Stimulated activated CD4-positive, alpha-beta T cell treated with anti-CD3 and anti-CD28 coated beads, Interleukin-12 subunit alpha, Interleukin-12 subunit beta, amount 100 ng/mL, for 4 hours (primary cell): ENCODE results near the gene SF3B5.
"Not testable (repeated sequence)": the region's sequence is repeated elsewhere in the genome, so short reads cannot be mapped to it uniquely, and the experiment has no call there.

ENCODE experiments used
- DNase-seq: peaks from one replicate; pipeline ENCODE4 v3.0.0-alpha.2; 2020

SF3B5 gene

DNA sequence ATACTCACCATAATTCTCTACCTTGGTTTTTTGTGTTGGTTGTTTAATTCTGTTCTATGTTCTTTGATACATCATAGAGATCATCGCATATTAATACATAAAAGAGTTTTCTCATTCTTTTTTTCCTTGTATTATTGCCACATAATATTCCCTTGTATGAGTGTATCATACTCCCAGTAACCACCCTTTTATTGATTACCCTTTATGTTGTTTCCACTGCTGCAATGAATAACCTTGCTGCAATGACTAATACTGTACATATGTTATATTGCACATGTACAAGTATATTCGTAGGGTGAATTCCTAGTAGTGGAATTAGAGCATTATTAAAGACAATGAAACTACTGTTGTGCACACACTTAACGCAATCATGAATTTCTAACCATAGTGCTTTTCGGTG, 9.1 kb upstream of the SF3B5 start:
- DNase-seq, result no peak

DNA sequence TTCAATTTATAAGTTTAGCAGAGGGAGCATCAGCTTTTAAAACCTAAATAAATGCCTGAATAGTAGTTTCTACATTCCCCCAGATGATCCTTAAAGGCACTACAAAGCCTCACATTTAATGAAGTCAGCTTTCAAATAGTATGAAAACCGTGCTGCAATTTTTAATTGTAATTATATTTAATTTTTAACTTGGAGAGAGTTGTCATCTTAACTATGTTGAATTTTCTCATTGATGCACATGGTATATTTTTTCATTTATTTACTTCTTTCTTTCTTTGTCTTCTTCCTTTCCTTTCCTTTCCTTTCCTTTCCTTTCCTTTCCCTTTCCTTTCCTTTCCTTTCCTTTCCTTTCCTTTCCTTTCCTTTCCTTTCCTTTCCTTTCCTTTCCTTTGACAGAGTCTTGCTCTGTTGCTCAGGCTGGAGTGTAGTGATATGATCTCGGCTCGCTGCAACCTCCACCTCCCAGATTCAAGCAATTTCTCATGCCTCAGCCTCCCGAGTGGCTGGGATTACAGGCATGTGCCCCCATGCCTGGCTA, 7.7 kb upstream of the SF3B5 start:
- no peak for DNase-seq

DNA sequence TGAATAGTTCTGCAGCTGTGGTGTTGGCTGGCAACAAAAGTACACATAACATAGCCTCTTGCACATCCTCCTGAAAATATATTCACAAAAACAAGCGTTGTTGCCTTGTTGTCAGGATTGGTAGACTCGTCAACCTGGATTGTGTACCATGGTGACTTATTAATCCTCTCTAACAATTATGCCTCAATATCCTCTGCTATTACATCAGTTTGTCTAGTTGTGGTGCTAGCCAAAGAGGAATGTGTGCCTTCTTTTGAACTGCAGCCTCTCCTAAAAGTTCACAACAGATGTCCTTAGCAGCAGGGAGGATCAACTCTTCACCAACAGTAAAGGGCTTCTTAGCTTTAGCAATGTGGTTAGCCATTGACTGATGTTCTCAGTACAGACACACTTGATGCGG, 3.6 kb upstream of the SF3B5 start:
- no peak for DNase-seq

GRCh38 chr6:144094731-144095133, 641 bp downstream of the SF3B5 start:
- DNase-seq, result peak; percentile 5

- DNase-seq, result no peak
Measured at GRCh38 chr6:144093658-144094057, 1.7 kb downstream of the SF3B5 start.

GRCh38 chr6:144093236-144093635, 2.1 kb downstream of the SF3B5 start:
- no peak for DNase-seq

- DNase-seq, result no peak
Measured at GRCh38 chr6:144090384-144090783, 5.0 kb downstream of the SF3B5 start.

GRCh38 chr6:144087789-144088426, 7.5 kb downstream of the SF3B5 start:
- no peak for DNase-seq

DNA sequence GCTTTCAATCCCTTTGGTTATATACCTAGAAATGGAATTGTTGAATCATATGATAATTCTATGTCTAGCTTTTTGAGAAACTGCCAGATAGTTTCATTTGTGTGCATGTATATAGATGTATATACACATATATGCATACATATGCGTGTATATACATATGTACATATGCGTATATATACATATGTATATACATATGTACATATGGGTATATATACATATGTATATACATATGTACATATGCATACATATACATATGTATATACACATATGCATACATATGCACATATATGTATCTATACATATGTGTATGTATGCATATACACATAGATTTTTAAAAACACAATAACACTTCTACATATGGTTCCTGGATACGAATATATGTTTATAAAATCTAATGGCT, 8.4 kb downstream of the SF3B5 start:
- DNase-seq, result no peak

DNA sequence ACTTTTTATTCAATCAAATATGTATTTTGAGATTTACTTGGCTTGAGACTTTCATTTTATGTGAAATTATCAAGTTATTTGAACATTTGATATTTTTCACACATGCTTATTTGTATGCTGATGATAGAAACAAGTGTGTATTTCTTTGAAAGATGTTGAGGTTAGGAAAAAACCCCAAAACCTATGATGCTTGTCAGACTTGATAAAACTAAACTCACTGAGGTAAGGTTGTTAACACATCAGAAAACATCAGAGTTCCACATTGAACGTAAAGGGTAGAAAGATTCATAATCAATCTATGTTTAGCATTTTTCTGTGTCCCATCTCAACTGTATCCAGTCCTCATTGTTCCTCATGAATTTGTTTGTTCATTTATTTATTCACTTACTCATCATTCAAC, 12.2 kb downstream of the SF3B5 start:
- no peak for DNase-seq

- DNase-seq, result not testable (repeated sequence)
Measured at GRCh38 chr6:144082412-144082811, 13.0 kb downstream of the SF3B5 start.

DNA sequence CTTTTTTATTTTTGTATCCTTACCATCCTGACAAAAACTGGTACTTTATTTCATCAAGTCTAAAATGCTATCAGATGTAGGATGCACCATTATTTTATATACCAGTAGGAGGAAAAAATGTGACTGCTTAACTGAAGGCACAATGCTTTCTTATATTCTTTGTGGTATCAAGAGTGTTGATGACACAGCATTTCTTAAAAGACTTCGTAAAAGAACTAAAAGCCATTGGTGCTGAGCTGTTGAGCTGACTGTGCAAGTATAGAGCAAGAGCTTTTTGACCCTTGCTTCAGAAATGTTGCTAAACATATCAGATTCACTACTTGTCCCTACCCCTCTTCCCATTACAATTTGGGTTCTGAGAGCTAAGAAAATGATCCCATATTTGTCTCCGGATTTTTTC, 17.5 kb downstream of the SF3B5 start:
- no peak for DNase-seq

DNA sequence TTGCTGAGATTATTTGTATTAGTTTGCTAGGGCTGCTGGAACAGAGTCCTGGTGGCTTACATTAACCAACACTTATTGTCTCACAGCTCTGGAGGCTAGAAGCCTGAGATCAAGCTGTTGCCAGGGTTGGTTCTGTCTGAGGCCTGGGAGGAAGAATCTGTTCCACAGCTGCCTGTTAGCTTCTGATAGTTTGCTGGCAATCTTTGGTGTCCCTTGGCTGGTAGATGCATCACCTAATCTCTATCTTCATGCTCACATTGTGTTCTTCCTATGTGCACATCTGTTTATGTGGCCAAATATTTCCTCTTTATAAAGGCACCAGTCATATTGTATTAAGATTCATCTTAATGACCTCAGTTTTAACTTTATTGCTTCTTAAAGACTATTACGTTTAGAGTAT, 19.5 kb downstream of the SF3B5 start:
- DNase-seq, result no peak

DNA sequence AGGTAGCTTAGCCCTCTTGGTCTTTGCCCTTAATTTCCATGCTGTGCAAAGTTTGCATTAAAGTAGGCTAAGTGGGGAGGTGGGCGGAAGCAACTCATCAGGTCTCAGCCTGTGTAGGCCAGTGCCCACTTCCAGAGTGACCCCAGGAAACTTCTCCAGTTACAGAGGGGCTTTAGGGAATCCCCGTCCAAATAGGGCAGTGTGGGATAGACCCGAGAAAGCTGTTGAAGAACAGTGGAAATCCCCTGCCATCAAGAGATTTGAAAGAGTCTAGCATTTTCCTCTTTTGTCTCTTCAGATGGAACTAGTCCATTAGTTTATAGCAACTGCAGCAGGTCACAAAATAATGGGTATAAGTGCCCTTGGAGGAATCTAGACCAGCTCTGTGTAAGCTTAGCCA, 20.2 kb downstream of the SF3B5 start:
- no peak for DNase-seq

- no peak for DNase-seq
Measured at GRCh38 chr6:144073024-144073423, 22.3 kb downstream of the SF3B5 start.

DNA sequence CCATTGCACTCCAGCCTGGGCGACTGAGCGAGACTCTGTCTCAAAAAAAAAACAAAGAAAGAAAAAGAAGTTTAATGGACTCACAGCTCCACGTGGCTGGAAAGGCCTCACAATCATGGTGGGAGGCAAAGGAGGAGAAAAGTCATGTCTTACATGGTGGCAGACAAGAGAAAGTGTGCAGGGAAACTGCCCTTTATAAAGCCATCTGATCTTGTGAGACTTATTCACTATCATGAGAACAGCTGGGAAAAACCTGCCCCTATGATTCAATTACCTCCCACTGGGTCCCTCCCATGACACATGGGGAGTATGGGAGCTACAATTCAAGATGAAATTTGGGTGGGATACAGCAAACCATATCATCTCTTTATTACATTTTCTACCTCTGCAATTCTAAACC, 25.9 kb downstream of the SF3B5 start:
- no peak for DNase-seq

DNA sequence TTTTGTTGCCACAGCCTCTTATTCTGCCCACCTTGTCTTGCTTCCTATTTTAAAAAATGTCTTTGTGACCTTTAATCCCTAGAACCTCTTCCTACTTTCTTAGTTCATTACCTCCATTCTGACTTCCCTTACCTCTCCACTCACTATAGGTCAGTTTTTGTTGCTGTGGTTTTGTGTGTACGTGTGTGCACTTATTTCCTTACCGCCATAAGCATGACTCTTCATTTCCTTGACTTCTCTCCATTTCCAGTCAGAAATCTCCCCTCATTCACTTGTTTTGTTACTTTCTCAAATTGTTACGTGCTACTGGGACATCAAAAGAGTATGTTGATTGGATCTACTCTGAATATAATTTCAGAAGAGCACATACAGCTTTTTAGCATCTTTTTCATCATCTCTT, 26.6 kb downstream of the SF3B5 start:
- DNase-seq, result no peak

DNA sequence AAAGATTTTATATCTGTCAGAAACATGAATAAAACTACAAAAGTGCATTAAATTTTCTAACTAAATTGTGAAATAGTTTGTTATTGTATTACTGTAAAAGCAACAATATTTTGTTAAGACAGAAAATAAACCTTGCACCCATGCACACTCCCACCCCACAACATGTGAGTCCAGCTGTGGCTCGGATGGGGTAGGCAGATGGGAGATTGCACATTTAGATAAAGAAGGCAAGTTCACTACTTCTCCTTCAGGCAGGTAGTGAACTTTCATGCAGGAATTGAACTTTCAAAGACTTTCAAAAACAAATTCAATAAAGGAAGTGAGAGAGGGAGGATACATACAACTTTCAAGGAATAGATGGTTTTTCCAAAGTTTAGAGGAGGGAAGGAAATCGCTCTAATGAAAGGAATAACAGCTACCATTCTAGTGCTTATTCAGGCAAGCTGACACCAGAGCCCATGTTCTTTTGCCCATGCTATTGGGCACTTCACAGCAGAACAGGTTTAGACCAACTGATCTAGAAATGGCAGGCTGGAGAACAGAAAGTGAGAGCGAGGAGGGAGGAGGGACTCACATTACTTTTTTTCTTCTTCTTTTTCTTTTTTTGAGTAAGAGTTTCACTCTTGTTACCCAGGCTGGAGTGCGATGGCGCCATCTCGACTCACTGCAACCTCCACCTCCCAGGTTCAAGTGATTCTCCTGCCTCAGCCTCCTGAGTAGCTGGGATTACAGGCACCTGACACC, 28.5 kb downstream of the SF3B5 start:
- no peak for DNase-seq

DNA sequence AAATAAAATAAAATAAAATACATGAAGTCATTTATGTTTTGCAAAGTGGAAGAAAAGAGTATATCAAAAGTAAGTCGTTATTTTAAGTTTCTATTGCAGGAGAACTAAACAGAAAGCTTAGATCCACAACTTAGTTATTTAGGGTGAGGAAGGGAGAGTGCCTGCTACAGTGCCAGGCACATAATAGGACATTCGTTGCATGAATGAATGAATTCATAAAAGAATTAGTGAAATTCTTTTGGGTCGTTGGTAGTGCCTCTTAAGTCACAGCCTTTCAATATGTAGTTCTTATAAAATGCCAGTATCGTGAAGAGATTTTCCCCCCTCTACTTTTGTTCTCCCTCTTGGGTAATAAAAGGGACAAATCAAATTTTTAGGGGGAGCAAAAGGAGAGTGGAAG, 29.1 kb downstream of the SF3B5 start:
- DNase-seq, result no peak

GRCh38 chr6:144065213-144065660, 30.1 kb downstream of the SF3B5 start:
- DNase-seq, result no peak

DNA sequence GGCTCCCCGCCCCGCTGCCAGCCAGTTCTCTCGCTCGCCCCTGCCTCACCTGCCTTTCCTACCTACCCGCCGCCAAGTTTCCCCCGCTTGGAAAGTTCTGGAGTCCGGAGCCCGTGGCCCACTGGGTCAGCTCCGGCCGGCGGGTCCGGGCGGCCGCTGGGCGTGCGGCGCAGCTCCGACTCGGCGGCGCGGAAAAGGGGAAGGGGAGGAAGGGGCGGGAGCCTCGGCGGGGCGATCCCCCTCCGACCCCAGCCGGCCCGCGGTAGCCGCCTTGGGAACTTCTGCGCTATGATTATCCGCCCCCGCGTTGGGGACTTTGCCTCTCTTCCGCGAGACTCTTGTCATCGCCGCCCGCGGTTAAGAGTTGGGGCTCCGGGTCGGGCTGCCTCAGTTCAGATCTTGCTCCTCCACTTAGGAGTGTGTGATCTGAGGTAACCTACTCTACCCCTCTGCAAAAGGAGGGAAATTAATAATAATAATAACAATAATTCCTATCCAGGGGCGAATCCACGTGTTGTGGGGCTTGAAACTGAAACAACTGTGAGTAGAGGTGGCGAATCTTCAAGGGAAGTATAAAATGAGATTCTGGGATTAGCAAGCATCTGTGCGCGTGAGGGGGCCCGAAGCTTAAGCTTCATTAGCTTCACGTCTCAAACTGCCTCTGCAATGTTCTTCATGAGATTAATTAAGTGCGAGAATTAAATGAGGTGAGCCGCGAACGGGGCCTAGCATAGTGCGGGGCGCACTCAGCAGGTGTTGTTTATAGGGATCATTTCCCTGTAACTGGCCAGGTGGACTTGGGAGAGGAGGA, 30.8 kb downstream of the SF3B5 start:
- peak; percentile 64 for DNase-seq

DNA sequence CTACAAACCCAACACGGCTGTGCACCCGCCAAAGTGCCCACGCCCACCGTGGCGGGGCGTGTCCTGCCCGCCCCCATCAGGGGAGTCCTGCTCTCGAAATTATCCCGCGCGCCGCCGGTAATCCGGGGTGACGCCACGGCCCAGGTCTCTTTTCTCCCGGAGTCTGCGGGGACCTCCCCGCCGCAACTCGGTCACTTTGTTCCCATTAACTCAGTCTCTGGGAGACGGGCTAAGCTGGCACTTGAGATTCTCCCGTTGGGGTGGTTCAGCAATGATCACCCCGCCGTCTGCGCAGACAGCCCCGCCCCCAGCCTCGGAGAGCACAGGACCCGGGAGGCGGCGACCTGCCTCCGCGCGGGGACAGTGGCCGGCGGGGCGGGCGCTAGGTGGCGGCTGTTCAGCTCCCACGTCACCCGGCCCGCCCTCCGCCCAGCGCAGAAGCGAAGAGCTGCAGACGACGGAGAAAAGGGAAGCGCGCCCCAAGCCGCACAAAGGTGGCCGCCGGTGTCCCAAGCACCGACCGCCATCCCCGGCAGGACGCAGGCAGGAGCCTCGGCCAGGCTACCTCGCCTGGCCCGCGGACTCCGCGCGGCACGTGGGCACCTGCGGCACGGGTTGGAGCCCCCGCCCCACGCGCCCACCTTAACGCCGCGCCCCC, 31.5 kb downstream of the SF3B5 start:
- peak; percentile 84 for DNase-seq

- DNase-seq, result no peak
Measured at GRCh38 chr6:144063246-144063743, 32.1 kb downstream of the SF3B5 start.
